Ramos (cell line): ENCODE data around the gene ZDHHC7.

ENCODE experiments used
- in situ Hi-C: fragments of 300-500 bp; cut with MboI; formaldehyde crosslinking; loops from one replicate; pipeline ENCODE4 v1.14.3; 2022; ENCODE audit warnings: low sequenced_read_pairs; ENCODE audit not compliant: unreplicated experiment

The ZDHHC7 gene

DNA sequence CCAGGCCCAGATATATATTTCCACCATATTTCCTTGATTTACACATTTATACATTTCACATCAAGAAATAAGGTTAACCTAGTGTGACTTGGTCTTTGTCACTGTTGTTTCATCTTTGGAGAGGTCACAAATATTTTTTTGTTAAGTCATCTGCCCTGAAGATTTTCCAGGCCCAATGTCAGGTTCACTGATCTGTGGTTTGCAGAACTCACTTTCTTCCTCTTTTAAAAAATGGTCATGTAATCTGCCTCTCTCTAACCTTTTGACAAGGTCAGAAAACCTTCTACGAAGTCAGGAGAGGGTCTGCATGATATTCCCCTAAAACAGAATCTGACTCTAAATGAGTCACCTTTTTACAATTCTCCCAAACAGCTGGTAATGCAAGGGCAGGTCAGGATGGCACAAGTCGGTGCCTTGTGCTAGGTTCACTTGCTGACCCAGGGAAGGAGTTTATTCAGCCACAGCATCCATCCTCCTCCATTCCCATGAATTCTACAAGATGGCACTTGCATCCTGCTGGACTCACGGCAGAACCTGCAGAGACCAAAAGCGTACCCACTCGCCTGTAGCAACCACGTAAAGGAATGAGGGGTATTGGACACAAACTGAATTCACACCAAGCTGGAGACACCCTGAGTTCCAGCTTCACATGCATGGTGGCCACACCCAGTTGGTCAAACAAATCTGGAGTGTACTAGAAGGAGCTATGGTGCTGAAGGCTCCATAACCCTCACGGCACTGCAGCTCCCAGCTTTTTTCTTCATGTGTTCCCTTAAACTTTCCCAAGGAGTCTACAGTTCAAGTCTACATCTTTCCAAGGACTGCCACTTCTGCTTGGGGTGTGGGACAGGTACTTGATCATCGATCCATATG lies 14.7 kb upstream of the ZDHHC7 start:
- in situ Hi-C loops = no loop called here

DNA sequence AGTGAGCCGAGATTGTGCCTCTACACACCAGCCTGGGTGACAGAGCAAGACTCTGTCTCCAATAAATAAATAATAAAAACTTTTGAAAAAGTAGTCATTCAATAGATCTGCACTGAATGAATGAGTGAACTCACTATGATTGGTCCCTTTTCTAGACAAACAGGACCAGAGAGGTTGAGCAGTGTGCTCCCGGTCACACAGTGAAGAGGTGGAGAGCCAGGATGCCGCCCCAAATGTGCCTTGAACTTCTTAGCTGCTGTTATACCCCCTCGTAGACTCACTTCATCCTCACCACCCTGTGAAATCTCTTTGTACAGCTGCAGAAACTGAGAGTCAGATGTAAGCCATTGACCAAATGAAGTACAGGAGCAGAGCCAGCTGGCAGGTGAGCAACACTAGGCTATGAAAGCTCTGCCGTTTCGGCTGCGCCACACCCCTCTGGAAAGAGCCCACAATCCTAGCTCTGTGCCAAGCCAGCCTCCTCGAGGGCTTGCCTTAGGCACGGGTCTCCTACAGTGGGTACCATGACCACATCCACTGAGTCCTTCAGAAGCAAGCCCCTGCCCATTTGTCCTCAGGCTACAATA lies 8.4 kb upstream of the ZDHHC7 start:
- in situ Hi-C loops = no loop called here

DNA sequence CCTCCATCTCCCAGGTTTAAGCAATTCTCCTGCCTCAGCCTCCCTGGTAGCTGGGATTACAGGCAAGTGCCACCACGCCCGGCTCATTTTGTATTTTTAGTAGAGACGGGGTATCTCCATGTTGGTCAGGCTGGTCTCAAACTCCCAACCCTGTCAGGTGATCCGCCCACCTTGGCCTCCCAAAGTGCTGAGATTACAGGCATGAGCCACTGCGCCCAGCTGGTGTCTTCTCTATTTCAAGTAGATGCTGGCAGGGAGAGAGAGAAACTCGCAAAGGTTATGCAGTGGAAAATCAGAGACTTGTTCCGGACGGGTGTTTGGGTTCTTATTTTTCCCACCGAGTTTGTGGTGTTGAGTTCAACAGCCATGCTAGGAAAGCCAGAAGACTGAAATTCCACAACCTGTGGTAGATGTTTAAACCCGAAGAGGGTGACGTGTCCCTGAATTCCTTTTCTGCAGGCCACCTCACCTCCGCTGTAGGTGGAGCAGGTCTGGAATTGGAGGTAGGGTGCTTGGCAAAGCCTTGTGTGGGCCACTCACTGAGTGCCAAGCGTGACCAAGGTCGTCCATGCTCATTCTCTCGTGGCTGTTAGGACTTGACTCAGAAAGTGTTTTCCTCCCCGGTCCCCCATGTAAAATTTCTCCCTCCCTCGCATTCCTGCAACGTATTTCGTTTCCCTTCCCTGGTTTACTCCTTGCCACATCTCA lies 7.3 kb upstream of the ZDHHC7 start:
- in situ Hi-C loops = no loop called here

DNA sequence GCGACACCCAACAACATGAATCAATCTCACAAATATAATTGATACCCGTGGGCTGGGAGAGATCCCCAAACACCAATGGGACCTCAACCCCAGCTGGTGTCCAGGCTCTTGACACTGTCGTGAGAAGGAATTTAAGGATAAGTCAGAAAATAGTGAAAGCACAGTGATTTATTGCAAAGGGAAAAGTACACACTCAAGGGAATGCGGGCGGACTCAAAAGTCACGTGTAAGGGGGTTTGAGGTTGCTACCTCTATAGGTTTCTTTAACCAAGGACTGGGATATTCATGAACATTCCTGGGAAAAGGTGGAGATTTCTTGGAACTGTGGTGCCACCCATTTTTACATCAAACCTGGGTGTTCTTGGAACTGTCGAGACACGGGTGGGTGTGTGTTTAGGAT lies 6.3 kb upstream of the ZDHHC7 start:
- in situ Hi-C loops = no loop called here

DNA sequence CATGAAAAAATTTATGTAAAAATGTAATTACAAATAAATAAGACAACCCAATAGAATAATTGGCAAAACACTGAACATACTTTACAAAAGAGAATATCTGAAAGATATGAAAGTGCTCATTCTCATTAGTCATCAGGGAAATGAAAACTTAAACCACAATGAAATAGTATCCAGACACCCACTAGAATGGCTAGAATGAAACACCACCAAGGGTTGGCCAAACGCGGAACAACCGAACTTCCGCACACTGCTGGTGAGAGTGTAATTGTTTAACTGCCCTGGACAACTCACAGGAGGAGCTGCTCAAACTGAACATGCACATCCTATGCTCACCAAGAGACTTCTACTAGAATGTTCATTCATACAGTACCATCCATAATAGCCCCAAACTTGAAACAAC lies 5.8 kb upstream of the ZDHHC7 start:
- in situ Hi-C loops = no loop called here

DNA sequence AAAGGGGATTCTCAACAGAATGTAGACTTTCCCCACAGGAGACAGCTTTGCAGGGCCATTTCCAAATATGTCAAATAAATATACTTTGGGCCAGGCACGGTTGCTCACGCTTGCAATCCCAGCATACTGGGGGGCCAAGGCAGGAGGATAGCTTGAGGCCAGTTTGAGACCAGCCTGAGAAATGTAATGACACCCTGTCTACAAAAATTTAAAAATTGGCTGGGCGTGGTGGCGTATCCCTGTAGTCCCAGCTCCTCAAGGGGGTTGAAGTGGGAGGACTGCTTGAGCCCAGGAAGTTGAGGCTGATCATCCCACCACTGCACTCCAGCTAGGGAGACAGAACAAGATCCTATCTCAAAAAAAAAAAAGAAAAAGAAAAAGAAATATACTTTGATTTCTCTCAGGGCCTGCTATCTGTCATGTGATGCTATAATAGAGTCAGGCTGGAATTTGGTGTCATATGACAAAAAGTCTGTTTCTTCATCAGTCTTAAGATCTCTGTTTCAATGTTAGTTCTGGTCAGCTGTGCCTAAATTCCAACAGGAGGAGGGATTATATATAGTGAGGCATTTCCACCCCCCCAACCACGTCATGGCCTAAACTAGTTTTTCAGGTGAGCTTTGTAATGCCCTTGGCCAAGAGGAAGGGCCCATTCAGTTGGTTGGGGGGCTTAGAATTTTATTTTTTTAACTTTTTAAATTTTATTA lies 4.3 kb upstream of the ZDHHC7 start:
- in situ Hi-C loops = no loop called here

DNA sequence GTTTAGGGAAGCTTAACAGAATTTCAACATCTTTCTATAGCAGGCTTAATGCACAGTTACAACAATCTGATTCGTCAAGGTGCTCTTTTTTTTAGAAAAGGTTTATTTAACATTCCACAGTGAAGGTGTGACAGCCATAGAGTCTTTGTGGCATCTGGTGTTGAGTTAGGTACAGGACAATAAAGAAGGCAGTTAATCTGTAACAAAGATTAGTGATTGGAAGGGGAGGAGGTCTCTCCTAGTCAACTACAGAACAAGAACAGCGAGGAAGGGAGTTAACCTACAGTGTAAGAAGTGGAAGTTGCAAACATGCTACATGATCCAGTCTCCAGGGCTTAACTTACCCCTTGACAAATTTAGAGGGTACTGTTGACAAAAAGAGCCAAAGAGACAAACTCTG lies 3.0 kb upstream of the ZDHHC7 start:
- in situ Hi-C loops = no loop called here

DNA sequence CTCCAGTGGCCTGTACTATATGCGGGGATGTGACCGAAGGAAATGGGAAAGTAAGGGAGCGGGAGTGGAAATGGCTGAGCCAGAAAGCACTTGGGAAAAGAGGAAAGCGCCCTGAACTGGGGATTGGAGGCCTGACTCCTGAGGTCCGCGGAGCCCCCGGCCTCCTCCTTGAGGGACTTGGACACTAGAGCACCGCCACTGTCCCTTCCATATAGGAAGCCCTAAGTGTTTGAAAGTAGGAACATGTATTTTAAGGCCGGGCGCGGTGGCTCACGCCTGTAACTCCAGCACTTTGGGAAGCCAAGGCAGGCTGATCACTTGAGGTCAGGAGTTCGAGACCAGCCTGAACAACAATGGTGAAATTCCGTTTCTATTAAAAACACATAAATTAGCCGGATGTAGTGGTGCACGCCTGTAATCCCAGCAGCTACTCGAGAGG lies 530 bp upstream of the ZDHHC7 start:
- in situ Hi-C loops = no loop called here

DNA sequence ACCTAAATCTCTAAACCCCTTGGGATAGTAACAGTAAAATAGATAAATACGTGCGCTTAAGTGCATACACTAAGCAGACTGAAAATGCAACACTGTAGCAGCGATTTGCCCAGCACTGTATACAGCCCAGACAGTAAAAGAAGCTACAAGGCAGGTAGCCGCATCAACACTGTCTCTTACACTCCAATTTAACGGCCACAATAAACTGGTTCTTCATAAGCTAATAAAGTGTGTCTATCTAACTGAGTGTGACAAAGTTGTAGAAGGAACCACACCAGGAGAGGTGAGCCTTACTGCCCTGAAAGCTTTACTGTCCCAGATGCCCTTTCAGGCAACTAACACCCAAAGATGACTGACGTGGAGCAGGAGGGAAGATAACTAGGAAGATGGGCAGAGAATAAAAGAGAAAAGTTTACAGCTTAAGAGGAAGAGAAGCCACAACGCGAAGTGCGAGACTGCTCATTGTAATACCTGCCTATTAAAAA lies 847 bp downstream of the ZDHHC7 start:
- in situ Hi-C loops = no loop called here

DNA sequence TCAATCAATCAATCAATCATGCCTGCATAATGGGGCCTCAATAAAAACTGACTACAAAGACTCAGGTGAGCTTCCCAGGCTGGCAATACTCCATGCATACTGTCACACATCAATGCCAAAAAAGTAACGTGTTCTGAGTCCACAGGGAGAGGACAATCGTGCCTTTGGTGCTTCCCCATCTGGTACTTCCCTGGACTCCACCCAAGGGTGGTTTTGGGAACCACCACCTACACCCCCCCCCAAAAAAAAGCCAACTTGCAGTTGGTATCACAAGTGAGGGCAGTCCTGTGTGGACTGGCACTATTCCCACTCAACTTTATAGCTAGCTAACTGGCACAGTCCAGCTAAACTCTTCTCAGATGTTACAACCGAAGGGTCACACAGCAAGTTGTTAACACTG lies 3.1 kb downstream of the ZDHHC7 start:
- in situ Hi-C loops = no loop called here

DNA sequence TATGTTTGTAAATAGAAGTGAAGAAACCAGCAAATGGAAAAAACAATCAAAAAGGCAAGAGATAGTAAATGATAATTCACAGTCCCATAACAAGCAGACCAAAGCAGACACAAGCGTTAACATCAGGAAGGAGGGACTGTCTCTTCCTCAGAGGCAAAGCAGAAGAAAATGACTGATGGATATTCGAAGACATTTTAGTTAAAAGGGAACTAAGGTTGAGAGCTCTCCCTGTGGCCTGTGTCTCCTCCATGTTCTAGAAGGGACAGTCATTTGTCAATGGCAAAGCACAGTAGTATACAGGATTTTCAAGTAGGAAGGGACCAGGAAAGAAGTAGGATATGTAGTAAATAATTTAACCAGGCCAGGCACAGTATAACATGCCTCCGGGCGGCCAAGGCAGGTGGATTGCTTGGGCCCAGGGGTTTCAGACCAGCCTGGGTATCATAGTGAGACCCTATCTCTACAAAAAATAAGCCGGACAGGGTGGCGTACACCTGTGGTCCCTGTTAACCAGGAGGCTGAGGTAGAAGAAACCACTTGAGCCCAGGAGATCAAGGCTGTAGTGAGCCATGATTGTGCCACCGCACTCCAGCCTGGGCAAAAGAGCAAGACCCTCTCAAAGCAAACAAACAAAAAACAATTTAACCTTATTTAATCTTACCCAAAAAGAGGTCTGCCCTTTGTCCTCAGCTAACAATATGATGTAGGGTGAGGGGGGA lies 3.7 kb downstream of the ZDHHC7 start:
- in situ Hi-C loops = no loop called here

DNA sequence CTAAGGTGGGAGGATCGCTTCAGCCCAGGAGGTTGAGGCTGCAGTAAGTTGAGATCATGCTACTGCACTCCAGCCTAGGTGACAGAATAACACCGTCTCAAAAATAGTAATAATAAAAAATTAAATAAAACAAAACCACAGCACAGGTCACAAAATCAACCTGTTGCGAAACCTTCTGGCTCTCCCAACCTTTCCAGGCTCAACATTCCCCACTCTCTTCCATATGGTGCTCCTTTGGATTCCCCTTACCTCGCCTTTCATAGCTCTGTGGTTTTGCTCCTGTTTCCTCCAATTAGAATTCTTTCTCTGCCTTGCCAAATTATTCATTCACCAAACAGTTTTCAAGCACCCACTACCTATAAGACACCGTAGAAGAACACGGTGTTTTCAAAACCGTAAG lies 4.7 kb downstream of the ZDHHC7 start:
- in situ Hi-C loops = no loop called here

DNA sequence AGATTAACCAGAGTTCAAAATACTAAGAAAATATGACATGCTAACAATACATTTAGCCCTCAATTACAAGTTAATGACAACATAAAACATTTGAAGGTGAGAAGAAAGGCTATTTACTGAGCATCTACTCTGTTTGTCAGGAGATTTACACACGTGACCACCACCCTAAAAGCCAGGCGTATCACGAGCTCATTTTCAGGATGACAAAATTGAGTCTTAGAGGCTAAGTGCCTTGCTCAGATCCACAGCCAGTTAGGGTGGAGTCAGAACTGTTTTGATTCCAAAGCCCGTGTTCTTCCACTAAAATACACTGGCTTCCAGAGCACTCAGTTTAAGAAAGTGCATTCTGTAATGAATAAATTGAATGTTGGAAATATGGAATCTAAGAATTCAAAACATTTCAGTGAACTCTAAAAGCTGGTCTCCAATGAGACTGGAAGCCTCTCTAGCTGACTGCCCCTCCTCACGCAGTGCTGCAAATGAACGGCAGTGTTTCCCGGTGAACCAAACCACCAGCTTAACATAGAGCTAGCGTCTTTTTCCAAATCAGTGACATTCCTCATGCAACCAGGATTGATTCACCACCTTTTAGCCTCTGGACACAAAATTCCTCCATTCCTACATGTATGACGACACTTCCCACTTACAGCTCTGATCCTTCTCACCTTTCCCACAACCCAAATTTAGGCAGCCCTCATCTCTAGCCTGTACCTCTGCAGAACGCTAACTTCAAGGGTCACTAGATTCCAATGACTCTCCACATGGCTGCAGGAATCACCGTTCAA lies 5.9 kb downstream of the ZDHHC7 start:
- in situ Hi-C loops = no loop called here

DNA sequence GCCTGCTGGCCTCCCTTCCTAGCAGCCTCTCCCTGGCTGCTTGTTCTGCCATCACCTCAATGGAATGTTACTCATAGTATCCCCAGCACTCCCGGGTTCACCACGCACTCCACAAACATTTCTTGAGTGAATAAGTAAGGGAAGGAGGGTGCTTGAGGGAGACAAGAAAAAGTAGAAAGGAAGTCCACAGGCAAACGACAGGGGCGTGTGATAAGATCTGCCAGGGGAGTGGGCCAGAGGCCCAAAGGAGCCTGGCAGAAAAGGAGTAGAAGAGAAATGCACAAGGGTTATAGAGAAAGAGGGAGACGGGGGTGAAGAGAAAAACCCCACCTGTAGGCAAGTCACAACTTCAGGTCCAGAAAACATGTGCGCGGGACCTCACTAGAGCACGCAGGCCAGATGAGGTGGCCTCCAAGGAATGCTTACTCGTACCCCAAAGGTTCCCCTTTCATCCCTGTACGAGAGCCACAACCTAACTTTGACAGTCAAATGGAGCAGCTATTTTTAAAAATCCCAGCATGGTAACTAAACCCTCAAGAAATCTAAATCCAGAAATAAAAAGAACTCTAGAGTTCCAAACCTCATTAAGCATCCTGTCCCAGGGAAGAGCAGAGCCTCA lies 6.6 kb downstream of the ZDHHC7 start:
- in situ Hi-C loops = no loop called here

DNA sequence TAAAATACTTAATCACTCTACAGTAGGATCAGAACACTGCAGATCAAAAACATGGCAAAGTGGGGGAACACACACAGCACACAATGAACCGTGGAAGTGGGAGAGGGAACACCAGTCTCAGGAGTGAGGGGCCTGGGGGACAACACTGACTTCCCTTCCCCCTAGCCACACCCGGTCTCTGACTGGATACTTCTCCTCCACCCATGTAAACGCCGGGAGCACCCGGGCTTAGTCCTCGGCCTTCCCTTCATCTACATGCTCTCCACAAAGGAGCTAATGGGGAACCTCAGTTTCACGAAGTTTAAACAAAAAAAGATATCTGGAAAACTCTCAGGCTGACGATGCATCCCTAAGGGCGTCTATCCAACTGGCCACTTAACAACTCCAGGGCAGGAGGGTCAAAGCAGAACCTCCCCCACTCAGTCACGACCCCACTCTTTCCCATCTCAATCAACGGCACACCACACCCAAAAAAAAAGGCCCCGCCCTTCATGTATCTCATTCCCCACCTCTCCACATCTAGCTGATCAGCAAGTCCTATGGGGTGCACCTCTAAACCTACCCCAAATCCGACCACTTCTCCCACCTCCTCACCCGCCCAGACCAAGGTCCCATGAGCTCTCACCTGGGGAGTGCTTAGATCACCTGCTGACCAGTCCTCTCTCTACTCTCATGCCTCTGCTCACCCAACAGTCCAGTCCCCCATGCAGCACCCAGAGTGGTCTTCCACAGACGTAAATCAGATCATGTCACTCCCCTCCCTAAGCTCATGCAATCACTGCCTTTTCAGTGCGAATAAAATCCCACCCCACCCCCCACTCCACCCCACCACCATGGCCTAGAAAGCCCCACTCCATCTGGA lies 7.4 kb downstream of the ZDHHC7 start:
- in situ Hi-C loops = no loop called here

DNA sequence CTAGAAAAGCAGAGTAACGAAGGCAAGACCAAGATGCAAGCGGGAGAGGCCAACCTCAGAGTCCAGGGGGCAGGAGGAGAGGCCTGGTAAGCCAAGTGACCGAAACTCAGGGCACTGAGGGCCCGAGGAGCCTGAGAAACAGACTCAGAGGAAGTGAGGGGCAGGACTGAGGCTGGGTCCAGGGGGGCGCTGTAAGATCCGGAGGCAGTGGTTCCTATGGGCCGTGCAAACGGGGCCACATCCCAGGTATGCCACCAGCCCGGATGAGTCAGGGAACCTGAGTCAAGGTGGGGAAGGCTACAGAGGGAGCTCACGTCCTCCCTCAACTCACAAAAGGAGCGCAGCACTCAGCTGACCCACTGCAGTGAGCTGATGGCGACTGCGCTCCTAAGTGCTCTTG lies 8.3 kb downstream of the ZDHHC7 start:
- in situ Hi-C loops = no loop called here

DNA sequence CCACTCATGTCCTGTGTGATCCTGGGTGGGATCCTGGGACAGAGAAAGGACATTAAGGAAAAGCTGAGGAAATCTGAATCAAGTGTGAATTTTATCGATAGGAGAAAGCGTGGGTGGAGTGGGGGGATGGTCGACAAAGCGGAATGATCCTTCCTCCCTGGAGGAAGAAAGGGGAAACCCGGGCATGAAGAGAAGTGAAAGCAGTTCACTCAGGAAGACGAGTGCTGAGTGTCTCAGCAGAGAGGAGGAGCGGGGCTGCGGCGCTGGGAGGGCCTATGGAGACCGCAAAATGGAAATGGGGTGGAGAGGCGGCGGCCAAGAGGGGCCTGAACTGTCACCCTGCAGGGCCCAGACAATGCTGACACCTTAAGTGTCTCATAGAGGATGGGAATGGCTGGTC lies 8.7 kb downstream of the ZDHHC7 start:
- in situ Hi-C loops = no loop called here

DNA sequence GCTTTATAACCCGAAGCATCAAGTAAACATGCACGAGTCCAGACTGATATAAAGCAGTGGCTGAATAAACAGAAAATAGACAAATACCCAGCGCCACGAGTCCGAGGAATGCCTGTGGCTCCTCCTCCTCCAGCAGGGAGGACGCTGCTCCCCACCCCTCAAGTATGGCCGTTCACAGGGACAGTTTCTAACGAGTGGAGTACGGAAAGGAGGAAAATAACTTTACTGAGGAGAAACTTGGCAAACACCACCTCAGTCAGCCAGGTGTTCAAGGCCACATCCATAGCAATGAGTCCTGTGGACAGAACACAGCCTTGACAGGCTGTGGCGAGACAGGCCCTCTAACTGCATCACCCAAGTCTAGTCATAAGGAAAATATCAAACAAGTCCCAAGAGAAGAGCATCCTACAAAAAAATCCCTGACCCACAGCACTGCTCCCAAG lies 9.2 kb downstream of the ZDHHC7 start:
- in situ Hi-C loops = no loop called here
